NCI-H82 (cell line): ENCODE results near the gene CSRP1.

Experiments used
- DNase-seq: peaks from one replicate; lab custom pipeline; 2025; lab: John Stamatoyannopoulos, UW

Gene CSRP1

GRCh38 chr1:201456499-201457309 is 50.2 kb downstream of the CSRP1 start:
- no peak for DNase-seq

- no peak for DNase-seq
Measured at GRCh38 chr1:201455098-201455497, 51.8 kb downstream of the CSRP1 start.

GRCh38 chr1:201454608-201455007 is 52.3 kb downstream of the CSRP1 start:
- no peak for DNase-seq

- no peak for DNase-seq
Measured at GRCh38 chr1:201452866-201453265, 54.1 kb downstream of the CSRP1 start.

GRCh38 chr1:201450721-201451291 is 56.1 kb downstream of the CSRP1 start:
- DNase-seq = peak; percentile 71

GRCh38 chr1:201448990-201449389 is 57.9 kb downstream of the CSRP1 start:
- DNase-seq = no peak

GRCh38 chr1:201447903-201448871 is 58.7 kb downstream of the CSRP1 start:
- peak; percentile 79 for DNase-seq

- DNase-seq = no peak
Measured at GRCh38 chr1:201445310-201445709, 61.6 kb downstream of the CSRP1 start.

- no peak for DNase-seq
Measured at GRCh38 chr1:201444792-201445191, 62.1 kb downstream of the CSRP1 start.

- no peak for DNase-seq
Measured at GRCh38 chr1:201443747-201444146, 63.2 kb downstream of the CSRP1 start.

- DNase-seq = no peak
Measured at GRCh38 chr1:201436969-201437368, 70.0 kb downstream of the CSRP1 start.

- peak; percentile 88 for DNase-seq
Measured at GRCh38 chr1:201436393-201436792, 70.5 kb downstream of the CSRP1 start.

- no peak for DNase-seq
Measured at GRCh38 chr1:201434266-201434665, 72.7 kb downstream of the CSRP1 start.

- DNase-seq = no peak
Measured at GRCh38 chr1:201433609-201434008, 73.3 kb downstream of the CSRP1 start.
